H1 (cell line): ENCODE results near the gene MAPK4. TPM values are rescaled to one million over a fixed set of nuclear protein-coding genes. Genes with fewer than 3 reads are reported as not detected.

Experiments
- CTCF ChIA-PET: fragments of 300-600 bp; sonication (Branson Sonifier 250); formaldehyde crosslinking; loops from one replicate; lab custom pipeline; 2021; ENCODE audit not compliant: partially characterized antibody; lab: Charles Lee
- POLR2A ChIA-PET: fragments of 300-600 bp; sonication (Branson Sonifier 250); formaldehyde crosslinking; loops from one replicate; lab custom pipeline; 2021; ENCODE audit warnings: inconsistent platforms; ENCODE audit not compliant: partially characterized antibody; lab: Charles Lee
- DNase-seq, 2 experiments: peaks; one replicate each; pipeline versions ENCODE4 v3.0.0 to v3.0.0-alpha.2; 2010 to 2022; ENCODE audit warnings: low spot score in 2 of 2, low read depth in 1 of 2, mixed read lengths in 1 of 2
- FAIRE-seq: peaks from 2 replicates; lab custom pipeline; 2011; peaks lifted over from hg19 to GRCh38; lab: Jason Lieb, UNC
- H2AFZ ChIP-seq: 2 replicates; pipeline ENCODE4 v1.8.1; 2012; ENCODE audit warnings: low read length, inconsistent platforms
- H2AK5ac ChIP-seq: 2 replicates; pipeline ENCODE4 v1.6.1; 2013; ENCODE audit warnings: low read depth, low read length
- H2BK120ac ChIP-seq: replicated peaks from 2 replicates; pipeline ENCODE3; 2013; ENCODE audit warnings: low read depth, low read length, inconsistent platforms
- H2BK12ac ChIP-seq: 2 replicates; pipeline ENCODE4 v1.6.1; 2013; ENCODE audit warnings: low read depth, low read length
- H2BK15ac ChIP-seq: 2 replicates; pipeline ENCODE4 v1.6.1; 2013; ENCODE audit warnings: low read length
- H2BK20ac ChIP-seq: 2 replicates; pipeline ENCODE4 v1.6.1; 2013; ENCODE audit warnings: low read length
- H2BK5ac ChIP-seq: 2 replicates; pipeline ENCODE4 v1.6.1; 2013; ENCODE audit warnings: low read depth, low read length
- H3K14ac ChIP-seq: 2 replicates; pipeline ENCODE4 v1.6.1; 2013; ENCODE audit warnings: inconsistent platforms; ENCODE audit not compliant: insufficient read length
- H3K18ac ChIP-seq: 2 replicates; pipeline ENCODE4 v1.6.1; 2013; ENCODE audit warnings: low read length; ENCODE audit errors: extremely low read depth
- H3K23ac ChIP-seq: 2 replicates; pipeline ENCODE4 v1.6.1; 2013; ENCODE audit warnings: inconsistent platforms; ENCODE audit not compliant: insufficient read length
- H3K23me2 ChIP-seq: 2 replicates; pipeline ENCODE4 v1.6.1; 2013; ENCODE audit warnings: low read depth, low read length
- H3K27ac ChIP-seq: 2 replicates; pipeline ENCODE4 v1.6.1; 2011; ENCODE audit warnings: low read depth, low read length, inconsistent platforms
- H3K27me3 ChIP-seq, 4 experiments: replicated peaks in 1 of 4; 1 replicate in 1 of 4; 2 replicates in 3 of 4; pipeline versions ENCODE4 v1.6.1 to v1.8.1; 2011 to 2013; ENCODE audit warnings: low read length in 3 of 4, mild to moderate bottlenecking in 3 of 4, inconsistent platforms in 2 of 4, mixed read lengths in 2 of 4, moderate library complexity in 1 of 4; ENCODE audit not compliant: control insufficient read depth in 3 of 4, insufficient read depth in 3 of 4; ENCODE audit errors: extremely low read depth in 1 of 4
- H3K36me3 ChIP-seq, 4 experiments: 2 replicates each; pipeline versions ENCODE4 v1.6.1 to v1.8.1; 2011 to 2013; ENCODE audit warnings: mild to moderate bottlenecking in 4 of 4, low read length in 3 of 4, moderate library complexity in 2 of 4, control low read depth in 1 of 4, inconsistent platforms in 1 of 4; ENCODE audit not compliant: insufficient read depth in 4 of 4, control insufficient read depth in 2 of 4
- H3K4ac ChIP-seq: replicated peaks from 2 replicates; pipeline ENCODE3; 2013; ENCODE audit warnings: low read length, low read depth, mixed read lengths, inconsistent platforms; ENCODE audit not compliant: insufficient read length
- H3K4me1 ChIP-seq, 4 experiments: replicated peaks in 1 of 4; 1 replicate in 1 of 4; 2 replicates in 3 of 4; pipeline versions ENCODE4 v1.6.1 to v1.8.1; 2011 to 2013; ENCODE audit warnings: low read length in 3 of 4, inconsistent platforms in 2 of 4, mixed read lengths in 1 of 4; ENCODE audit not compliant: insufficient read depth in 4 of 4, control insufficient read depth in 3 of 4
- H3K4me2 ChIP-seq, 2 experiments: 2 replicates each; pipeline versions ENCODE4 v1.6.1 to v1.8.1; 2011 to 2013; ENCODE audit warnings: low read depth in 2 of 2, low read length in 2 of 2, control low read depth in 1 of 2, inconsistent platforms in 1 of 2, mild to moderate bottlenecking in 1 of 2; ENCODE audit not compliant: insufficient read depth in 1 of 2
- H3K4me3 ChIP-seq, 4 experiments: fragments of 200-600, 300-600 bp in 1 of 4; sonication (generic), shearing (Covaris generic), sonication (Bioruptor Twin) in 1 of 4; 2 replicates each; pipeline versions ENCODE4 v1.5.1 to v1.8.1; 2011 to 2016; ENCODE audit warnings: low read length in 4 of 4, low read depth in 3 of 4, control low read depth in 2 of 4, inconsistent platforms in 2 of 4, mild to moderate bottlenecking in 2 of 4, mixed read lengths in 1 of 4, moderate library complexity in 1 of 4; ENCODE audit not compliant: insufficient read depth in 2 of 4; ENCODE audit errors: extremely low read depth in 1 of 4
- H3K56ac ChIP-seq: replicated peaks from 2 replicates; pipeline ENCODE3; 2013; ENCODE audit warnings: low read depth, mild to moderate bottlenecking, mixed read lengths, low read length, inconsistent platforms; ENCODE audit not compliant: insufficient read length
- H3K79me1 ChIP-seq: 2 replicates; pipeline ENCODE4 v1.6.1; 2013; ENCODE audit warnings: low read depth, low read length, control low read depth
- H3K79me2 ChIP-seq, 2 experiments: 2 replicates each; pipeline versions ENCODE4 v1.6.1 to v1.8.1; 2012 to 2013; ENCODE audit warnings: low read length in 2 of 2, mild to moderate bottlenecking in 2 of 2, inconsistent platforms in 1 of 2; ENCODE audit not compliant: insufficient read depth in 2 of 2, control insufficient read depth in 1 of 2
- H3K9ac ChIP-seq, 4 experiments: replicated peaks in 1 of 4; 1 replicate in 1 of 4; 2 replicates in 3 of 4; pipeline versions ENCODE4 v1.6.1 to v1.8.1; 2011 to 2013; ENCODE audit warnings: low read depth in 3 of 4, low read length in 3 of 4, control low read depth in 2 of 4, mild to moderate bottlenecking in 2 of 4, moderate library complexity in 2 of 4, inconsistent platforms in 1 of 4; ENCODE audit errors: extremely low read depth in 1 of 4
- H3K9me3 ChIP-seq, 2 experiments: 2 replicates each; pipeline versions ENCODE4 v1.6.1 to v1.8.1; 2012 to 2013; ENCODE audit warnings: mild to moderate bottlenecking in 2 of 2, moderate library complexity in 2 of 2, control low read depth in 1 of 2, inconsistent platforms in 1 of 2, low read depth in 1 of 2, low read length in 1 of 2, mixed read lengths in 1 of 2; ENCODE audit not compliant: insufficient read depth in 2 of 2
- H4K20me1 ChIP-seq, 2 experiments: replicated peaks in 1 of 2; 2 replicates each; pipeline versions ENCODE3 to v1.8.1; 2011 to 2013; ENCODE audit warnings: inconsistent platforms in 2 of 2, low read length in 2 of 2, mild to moderate bottlenecking in 1 of 2; ENCODE audit not compliant: insufficient read depth in 2 of 2, control insufficient read depth in 1 of 2
- H4K5ac ChIP-seq: 2 replicates; pipeline ENCODE4 v1.6.1; 2013; ENCODE audit warnings: low read length, low read depth, mixed read lengths, inconsistent platforms; ENCODE audit not compliant: insufficient read length
- H4K8ac ChIP-seq: 2 replicates; pipeline ENCODE4 v1.8.0; 2013; ENCODE audit warnings: mild to moderate bottlenecking, moderate library complexity, low read length, inconsistent platforms; ENCODE audit not compliant: insufficient read depth; ENCODE audit errors: extremely low read depth
- H4K91ac ChIP-seq: replicated peaks from 2 replicates; pipeline ENCODE3; 2013; ENCODE audit warnings: low read length, mixed read lengths, inconsistent platforms; ENCODE audit not compliant: insufficient read length
- BRCA1 ChIP-seq: IDR thresholded peaks from 2 replicates; pipeline ENCODE4 v1.6.1; 2012; ENCODE audit warnings: low read depth, low read length, improper control_type of control experiment
- CBX5 ChIP-seq: fragments of 300-800, 300-1000 bp; sonication (generic); IDR thresholded peaks from 2 replicates; pipeline ENCODE4 v1.7.1; 2016; ENCODE audit warnings: antibody characterized with exemption, low read length, low read depth
- EZH2 ChIP-seq: fragments of 200-600 bp; sonication (generic); IDR thresholded peaks from 2 replicates; pipeline ENCODE4 v1.7.1; 2012; ENCODE audit warnings: low read depth, mild to moderate bottlenecking, moderate library complexity, low read length, inconsistent platforms; ENCODE audit not compliant: severe bottlenecking
- JUN ChIP-seq: IDR thresholded peaks from 2 replicates; pipeline ENCODE4 v1.6.1; 2011; ENCODE audit warnings: low read depth, mild to moderate bottlenecking, improper control_type of control experiment, low read length
- KDM4A ChIP-seq: IDR thresholded peaks from one replicate; pipeline ENCODE4 v1.7.1; 2012; ENCODE audit warnings: low read depth, mild to moderate bottlenecking, moderate library complexity, low read length, inconsistent platforms; ENCODE audit not compliant: severe bottlenecking
- POU5F1 ChIP-seq: IDR thresholded peaks from 2 replicates; pipeline ENCODE4 v1.6.1; 2011; ENCODE audit warnings: low read depth, mild to moderate bottlenecking, low read length, moderate library complexity
- RXRA ChIP-seq: IDR thresholded peaks from 2 replicates; pipeline ENCODE4 v1.6.1; 2011; ENCODE audit warnings: low read depth, mild to moderate bottlenecking, low read length, moderate library complexity; ENCODE audit not compliant: insufficient read depth
- WGBS, 2 experiments: shearing (Covaris generic) in 1 of 2; methylation state at CpG; one replicate each; pipeline versions ENCODE4 v1.1.6 to v1.1.7; 2013 to 2015; ENCODE audit warnings: low lambda C conversion rate in 2 of 2, mixed read lengths in 2 of 2, inconsistent platforms in 1 of 2, low coverage in 1 of 2, missing lambda C conversion rate in 1 of 2; ENCODE audit not compliant: insufficient replicate concordance in 2 of 2, insufficient coverage in 1 of 2, insufficient read length in 1 of 2; ENCODE audit errors: extremely low coverage in 1 of 2, missing lambda C conversion rate in 1 of 2; 5-methylcytosine and 5-hydroxymethylcytosine counted together
- polyA plus RNA-seq, 7 experiments: library from polyadenylated mRNA; depleted of rRNA in 3 of 7; stranded (reverse) in 5 of 7; unstranded in 2 of 7; fragments of >200 nt in 5 of 7; fragments of 200-250 nt in 2 of 7; gene quantifications; 1 replicate in 5 of 7; 2 replicates in 1 of 7; 4 replicates in 1 of 7; pipeline versions ENCODE4 v1.2.1 to v1.2.3, GENCODE V29; 2011 to 2013; ENCODE audit warnings: missing spikeins in 2 of 7, mixed read lengths in 2 of 7
- total RNA-seq: library from RNA; stranded (reverse); fragmentation: NEBNext Ultra II Directional; extraction: Animal tissue kit (Norgen Biotek cat#: 25700); gene quantifications from 2 replicates; pipeline ENCODE4 v1.2.1, GENCODE V29; 2021
- TF ChIP-seq, protein P1 (sequence below): IDR thresholded peaks from 2 replicates; pipeline ENCODE4 v1.6.1; 2012; ENCODE audit warnings: inconsistent platforms
- TF ChIP-seq, protein P2 (sequence below), 3 experiments: IDR thresholded peaks; 1 replicate in 2 of 3; 2 replicates in 1 of 3; pipeline versions ENCODE4 v1.5.1 to v1.6.1; 2011; ENCODE audit warnings: low read length in 3 of 3, mild to moderate bottlenecking in 3 of 3, inconsistent platforms in 2 of 3, low read depth in 1 of 3, moderate library complexity in 1 of 3; ENCODE audit not compliant: insufficient read depth in 1 of 3; ENCODE audit errors: control extremely low read depth in 1 of 3

MAPK4 gene
- total and polyA plus RNA-seq, 2 of the 8 experiments (the other 6 are each of a cell fraction or from before 2014, with no cell fraction given) = 3.2 to 3.7 TPM

DNA sequence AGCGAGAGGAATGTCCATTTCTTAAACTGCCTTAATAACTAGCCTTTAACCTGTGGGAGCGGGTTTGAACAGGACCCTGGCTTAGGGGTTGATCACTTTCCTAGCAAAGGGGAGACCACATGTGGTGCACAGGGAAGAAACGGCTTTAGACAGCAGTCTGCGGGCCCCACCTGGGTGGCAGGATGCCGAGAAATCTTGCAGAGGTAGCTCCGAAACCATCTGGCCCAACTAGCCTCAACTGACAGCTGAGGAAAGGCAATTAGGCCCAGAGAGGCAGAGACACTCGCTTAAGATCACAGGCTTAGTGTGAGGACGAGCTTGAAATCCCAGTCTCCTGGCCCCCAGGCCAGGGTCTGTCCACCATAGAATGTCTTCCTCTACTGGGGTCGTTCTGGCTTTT, 170.1 kb downstream of the MAPK4 start:
- H3K27me3 ChIP-seq = no peaks in the 10 kb centered on the region
- no peak overlapping the region for H3K18ac ChIP-seq
- H3K23ac ChIP-seq = no peak overlapping the region
- no peak overlapping the region for H2BK12ac ChIP-seq
- H3K14ac ChIP-seq = no peak overlapping the region
- H2BK5ac ChIP-seq = no peak overlapping the region
- H2AFZ ChIP-seq = no peak overlapping the region
- H4K8ac ChIP-seq = peak overlapping the region; percentile 59; the same call in 1 of the 2 replicates
- ChIA-PET POLR2A (no interaction called here), CTCF (interaction anchor here (1.1 kb wide), 1 partner anchor 8 kb away, joined by 4 read pairs; no protein-coding TSS in a partner anchor)
- no peaks in the 10 kb centered on the region for H3K36me3 ChIP-seq
- H3K9ac ChIP-seq = no peak overlapping the region
- H3K4me2 ChIP-seq = no peak overlapping the region
- no peaks in the 10 kb centered on the region for H3K9me3 ChIP-seq
- peaks cover 0 to 1% of the 10 kb centered on the region in 2 experiments for H4K20me1 ChIP-seq
- H4K91ac ChIP-seq = no peak overlapping the region
- no peak overlapping the region for H2BK120ac ChIP-seq
- H2BK20ac ChIP-seq = no peak overlapping the region
- H3K4ac ChIP-seq = no peak overlapping the region
- H2AK5ac ChIP-seq = no peak overlapping the region
- no peak overlapping the region for H4K5ac ChIP-seq
- H2BK15ac ChIP-seq = no peak overlapping the region
- FAIRE-seq (no peak), DNase-seq (no peak)
- no peaks in the 10 kb centered on the region for H3K79me2 ChIP-seq
- no peak overlapping the region for H3K4me3 ChIP-seq
- no peaks in the 10 kb centered on the region for H3K79me1 ChIP-seq
- H3K56ac ChIP-seq = no peak overlapping the region
- H3K23me2 ChIP-seq = no peaks in the 10 kb centered on the region
- H3K4me1 ChIP-seq = peaks cover 0 to 4% (median 3%) of the 10 kb centered on the region in 4 experiments; a peak in 2 of 7 replicates
- WGBS, 2 experiments = 86% methylated on average over 9 of the region's 9 CpGs; no CpG with 5 or more reads in 1 of the 2 experiments
- no peak overlapping the region for H3K27ac ChIP-seq
- TF ChIP-seq EZH2 (no peak), CBX5 (no peak), KDM4A (no peak), RXRA (no peak), BRCA1 (no peak), JUN (no peak), POU5F1 (no peak)
- TF ChIP-seq, protein P1, sequence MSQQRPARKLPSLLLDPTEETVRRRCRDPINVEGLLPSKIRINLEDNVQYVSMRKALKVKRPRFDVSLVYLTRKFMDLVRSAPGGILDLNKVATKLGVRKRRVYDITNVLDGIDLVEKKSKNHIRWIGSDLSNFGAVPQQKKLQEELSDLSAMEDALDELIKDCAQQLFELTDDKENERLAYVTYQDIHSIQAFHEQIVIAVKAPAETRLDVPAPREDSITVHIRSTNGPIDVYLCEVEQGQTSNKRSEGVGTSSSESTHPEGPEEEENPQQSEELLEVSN = no peak
- TF ChIP-seq, protein P2, sequence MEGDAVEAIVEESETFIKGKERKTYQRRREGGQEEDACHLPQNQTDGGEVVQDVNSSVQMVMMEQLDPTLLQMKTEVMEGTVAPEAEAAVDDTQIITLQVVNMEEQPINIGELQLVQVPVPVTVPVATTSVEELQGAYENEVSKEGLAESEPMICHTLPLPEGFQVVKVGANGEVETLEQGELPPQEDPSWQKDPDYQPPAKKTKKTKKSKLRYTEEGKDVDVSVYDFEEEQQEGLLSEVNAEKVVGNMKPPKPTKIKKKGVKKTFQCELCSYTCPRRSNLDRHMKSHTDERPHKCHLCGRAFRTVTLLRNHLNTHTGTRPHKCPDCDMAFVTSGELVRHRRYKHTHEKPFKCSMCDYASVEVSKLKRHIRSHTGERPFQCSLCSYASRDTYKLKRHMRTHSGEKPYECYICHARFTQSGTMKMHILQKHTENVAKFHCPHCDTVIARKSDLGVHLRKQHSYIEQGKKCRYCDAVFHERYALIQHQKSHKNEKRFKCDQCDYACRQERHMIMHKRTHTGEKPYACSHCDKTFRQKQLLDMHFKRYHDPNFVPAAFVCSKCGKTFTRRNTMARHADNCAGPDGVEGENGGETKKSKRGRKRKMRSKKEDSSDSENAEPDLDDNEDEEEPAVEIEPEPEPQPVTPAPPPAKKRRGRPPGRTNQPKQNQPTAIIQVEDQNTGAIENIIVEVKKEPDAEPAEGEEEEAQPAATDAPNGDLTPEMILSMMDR (IDR thresholded peaks at IDR 0.05; ENCODE audit: control extremely low read depth in 1 of 3, insufficient read depth in 1 of 3, low read depth in 1 of 3, low read length in 3 of 3) = no peak
